ENCODE data around the gene NR3C2.

Gene NR3C2

DNA sequence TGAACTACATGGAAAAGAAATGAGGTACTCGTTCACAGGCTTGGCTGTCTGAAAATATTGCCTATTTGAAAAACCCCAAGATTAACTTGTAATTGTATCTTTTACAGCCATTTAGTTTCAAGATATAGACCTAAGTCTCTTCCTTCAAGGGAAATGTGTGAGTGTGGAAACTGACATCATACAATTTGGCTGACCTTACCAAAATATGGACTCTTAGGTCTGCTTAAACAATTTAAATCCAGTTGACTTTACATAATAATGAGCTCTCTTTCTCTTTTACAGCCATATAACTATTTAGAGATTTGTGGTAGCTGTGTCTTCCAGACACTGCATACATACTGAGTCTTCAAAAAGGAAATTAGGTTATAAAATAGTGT is 186.9 kb downstream of the NR3C2 start:
- DNase-seq: no peak

DNA sequence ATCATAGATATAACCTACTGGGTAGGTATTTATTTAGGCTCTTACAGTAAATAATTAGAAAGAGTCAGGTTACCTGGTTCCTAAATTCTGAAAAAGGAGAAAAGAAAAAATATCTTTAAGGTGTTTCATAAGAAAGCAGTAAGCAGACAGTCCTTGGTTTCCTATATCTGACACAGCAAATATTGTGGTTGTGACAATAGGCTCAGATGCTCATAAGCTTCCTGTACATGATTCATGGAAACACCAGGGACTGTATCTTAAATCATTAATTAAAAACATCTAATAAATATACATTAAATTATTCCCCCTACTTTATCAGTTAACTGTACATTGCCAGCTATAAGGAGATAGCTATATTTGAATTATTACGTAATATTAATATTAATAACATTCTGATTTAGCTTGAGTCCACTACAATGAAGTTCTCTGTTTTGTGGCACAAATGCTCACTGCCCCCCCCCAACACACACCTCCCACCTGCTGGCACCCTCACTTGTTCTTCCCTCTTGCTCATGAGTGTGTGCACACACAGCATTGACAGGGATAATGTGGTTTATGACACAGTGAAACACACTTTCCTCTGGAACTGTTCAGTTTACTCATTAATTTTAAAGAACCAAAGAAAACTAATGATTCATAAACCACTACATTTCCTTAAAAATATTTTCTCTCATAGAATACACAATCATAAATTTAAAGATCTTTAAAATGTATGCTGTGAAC is 187.4 kb downstream of the NR3C2 start:
- no peak for DNase-seq

DNA sequence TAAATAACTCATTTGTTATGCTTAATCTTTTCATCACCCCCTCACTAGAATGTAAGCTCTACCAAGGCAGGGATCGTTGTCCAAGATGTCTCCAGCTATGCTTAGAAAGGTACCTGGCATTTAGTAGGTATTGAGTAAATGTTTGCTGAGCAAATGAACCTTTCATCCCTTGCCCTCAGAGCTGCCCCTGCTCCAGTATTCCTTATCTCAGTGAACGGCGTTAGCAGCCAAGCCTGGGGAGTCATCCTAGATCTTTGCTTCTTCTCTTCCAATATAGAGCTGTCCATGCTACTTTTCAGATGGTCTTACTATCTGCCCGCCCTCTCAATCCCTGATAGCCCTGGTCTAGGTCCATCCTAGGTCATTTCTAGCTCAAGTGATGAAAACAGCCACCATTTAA is 188.4 kb downstream of the NR3C2 start:
- no peak for DNase-seq

DNA sequence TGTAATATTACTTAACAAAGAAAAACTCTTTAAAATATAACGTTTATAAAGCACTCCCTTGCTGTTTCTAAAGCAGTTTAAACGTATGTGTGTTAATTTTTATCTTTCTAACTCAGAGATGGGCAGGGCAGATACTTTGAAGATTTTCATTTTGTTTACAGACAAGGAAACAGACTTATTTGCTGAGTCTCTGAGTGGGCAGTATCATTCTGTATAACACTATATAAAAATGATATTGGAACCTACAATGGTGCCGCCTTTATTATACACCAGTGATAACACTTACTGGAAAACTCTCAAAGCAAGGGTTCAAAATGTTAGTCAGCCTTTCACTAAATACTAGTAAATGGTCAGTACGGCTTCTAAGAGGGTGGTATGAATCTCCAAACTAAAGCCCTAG is 193.4 kb downstream of the NR3C2 start:
- no peak for DNase-seq

DNA sequence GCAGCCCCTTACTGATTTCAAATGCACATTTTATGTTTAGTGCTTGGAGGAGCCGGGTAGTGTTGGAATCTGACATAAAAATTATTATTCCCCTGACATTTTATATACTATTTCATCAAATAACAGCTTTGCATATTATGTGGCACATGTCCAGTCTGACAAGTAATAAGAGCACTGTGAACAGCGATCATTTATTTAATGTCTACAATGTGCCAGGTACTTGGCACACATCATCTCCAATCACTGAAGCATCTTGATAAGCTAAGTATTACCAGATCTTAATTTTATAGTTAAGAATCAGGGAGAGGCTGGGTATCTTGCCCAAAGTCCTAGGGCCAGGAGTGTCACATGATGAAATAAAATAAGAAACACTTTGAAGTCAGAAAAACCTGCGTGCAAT is 197.2 kb downstream of the NR3C2 start:
- DNase-seq: no peak

DNA sequence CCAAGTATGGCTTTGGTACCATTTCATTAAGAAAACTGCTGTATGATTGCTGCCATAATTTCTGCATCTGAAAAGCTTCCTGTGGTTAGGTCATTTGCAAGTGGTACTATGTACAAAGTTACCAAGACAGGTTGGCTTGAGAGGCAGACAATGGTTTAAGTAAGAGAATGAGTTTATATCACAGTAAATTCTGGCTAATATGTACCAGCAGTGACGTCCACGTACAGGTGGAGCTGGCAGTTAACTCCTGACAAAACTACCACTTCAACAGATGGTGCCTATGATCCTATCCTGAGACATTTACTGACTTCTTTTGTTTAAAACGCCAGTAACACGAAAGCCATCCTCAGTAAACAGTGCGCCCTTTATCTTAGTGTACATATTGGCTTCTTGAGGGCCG is 198.4 kb downstream of the NR3C2 start:
- DNase-seq: no peak

DNA sequence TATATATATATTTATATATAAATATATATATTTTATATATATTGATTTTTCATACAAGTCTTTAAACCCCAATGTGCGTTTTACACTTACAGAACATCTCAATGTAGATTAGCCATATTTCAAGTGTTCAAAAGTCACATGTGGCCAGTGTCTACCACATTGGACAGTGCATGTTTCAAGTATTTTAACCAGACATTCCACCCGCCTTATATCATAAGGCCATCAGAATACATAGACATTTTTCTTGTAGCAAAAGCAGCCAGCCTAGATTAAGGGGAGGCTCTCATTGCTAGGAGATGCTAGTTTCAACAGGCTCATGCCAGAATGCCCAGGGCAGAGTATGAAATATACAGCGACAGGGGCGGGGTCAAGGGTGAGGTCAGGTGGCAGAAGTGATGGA is 202.0 kb downstream of the NR3C2 start:
- DNase-seq: no peak

DNA sequence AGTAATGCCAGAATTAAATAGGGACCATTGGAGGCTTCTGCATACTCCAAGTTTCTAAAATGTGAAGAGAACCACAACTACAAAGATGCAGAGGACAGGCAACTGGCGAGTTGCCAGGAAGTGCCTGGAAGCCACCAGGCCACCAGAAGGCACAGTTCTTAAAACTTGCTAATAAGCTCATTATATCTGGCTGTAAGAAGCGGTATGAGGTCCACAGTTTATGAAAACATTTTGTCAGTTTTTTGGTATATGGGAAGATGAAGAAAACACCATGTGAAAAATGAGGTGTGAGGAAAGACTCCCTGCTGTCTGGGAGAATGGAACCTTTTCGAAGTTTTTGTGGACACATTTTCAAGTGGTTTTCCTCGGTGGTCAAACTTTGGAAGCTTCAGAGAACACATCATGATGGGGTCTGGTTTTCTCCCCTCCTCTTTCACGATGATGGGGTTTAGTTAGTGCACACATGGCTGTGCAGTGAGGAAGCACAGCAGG is 202.7 kb downstream of the NR3C2 start:
- no peak for DNase-seq

DNA sequence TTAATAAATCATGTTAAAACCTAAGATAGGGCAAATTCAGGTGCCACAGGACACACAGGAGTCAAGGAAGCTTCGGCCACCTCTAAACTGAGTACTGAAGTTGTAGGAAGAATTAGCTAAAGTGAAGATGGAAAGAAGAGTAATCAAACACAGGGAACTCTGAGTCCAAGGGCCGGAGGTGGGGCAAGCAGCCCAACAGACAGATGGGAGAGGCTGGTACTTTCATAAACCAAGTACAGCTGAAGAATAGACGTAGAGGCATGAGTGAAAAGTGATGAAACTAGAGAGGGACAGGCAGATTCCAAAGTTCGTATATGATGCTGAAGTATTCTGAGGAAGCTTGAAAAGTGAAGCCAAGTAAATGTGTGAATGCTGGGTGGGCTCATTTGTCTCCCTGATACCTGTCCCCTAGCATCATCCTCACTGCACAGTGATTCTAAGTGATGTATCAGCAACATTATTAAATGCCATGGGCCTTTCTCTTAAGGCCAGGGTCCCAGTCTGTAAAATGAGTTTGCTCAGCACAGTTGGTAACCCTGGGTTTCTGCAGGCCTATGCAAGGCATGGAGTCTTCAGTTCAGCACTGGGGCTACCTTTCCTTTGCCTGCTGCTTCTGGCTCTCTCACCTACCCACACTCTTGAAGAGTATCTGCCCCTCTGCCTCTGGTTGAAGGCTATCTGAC is 203.3 kb downstream of the NR3C2 start:
- DNase-seq: no peak

DNA sequence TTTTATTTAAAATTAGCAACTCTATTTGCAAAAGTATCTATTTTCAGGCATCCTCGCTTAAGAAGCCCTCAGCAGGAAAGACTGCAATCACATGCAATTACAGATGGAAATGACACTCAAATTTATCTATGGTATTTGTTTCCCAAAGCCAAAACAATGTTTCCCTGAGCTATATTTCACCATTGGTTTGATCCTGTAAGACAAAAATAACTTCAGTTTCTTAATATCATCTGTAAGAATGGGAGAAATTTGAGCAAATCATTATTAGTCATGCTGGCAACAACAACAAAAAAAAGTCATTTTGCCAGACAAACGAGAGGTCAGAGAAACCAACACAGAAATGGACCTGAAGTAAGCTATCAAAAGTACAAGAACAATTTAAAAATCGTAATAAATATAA is 204.1 kb downstream of the NR3C2 start:
- no peak for DNase-seq

DNA sequence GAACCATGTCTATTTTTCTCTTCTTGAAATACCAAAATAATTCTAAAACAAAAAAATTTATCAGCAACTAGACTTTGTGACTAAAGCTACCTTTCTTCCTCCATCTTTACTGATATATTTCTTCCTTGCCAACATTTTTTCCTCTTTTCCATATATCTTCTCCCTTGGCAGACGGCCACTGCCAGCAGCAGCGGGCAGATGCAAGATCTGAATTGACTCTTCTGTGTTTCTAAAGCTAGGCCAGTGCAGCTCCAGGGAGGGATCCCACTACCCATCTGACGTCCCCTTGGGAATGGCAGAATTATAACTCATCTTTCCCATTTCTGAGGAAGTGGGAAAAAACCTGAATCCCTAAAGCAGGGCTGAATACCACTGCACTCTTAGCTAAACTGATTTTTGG is 206.4 kb downstream of the NR3C2 start:
- DNase-seq: no peak

DNA sequence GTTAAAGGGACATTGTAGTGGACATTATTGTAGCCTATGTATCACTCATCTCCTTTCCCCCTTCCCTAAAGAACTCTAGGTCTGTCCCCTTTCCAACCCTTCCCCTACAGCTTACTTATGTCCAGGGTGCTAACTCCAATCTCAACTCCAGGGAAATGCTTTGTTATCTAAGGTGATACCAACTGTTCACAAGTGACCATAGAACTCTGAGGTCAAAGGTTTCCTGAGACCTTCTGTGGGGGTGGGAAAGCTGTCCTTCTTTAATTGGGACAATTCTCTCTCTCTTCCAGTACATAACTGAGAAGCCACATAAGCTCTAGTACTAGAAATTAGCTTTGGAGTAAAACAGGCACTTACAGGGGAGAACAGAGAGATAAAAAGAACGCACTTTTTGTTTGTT is 212.4 kb downstream of the NR3C2 start:
- no peak for DNase-seq

DNA sequence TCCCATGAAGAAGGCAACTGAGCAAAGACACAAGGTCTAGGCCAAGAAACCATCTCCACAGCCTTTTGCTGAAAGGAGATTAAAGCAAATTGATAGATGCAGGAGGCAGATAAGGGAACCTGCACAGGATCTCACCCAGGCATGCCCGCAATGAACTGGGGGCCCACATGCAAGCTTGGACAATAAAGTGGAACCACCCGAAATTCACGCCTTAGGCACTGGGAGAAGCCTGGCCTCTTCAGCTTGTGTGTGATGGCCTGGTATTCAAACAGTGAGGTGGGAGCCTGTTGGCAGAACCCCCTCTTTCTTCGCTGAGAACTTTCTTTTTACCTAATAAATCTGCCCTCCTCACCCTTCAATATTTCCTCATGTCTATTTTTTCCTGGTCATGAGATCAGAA is 213.2 kb downstream of the NR3C2 start:
- no peak for DNase-seq

DNA sequence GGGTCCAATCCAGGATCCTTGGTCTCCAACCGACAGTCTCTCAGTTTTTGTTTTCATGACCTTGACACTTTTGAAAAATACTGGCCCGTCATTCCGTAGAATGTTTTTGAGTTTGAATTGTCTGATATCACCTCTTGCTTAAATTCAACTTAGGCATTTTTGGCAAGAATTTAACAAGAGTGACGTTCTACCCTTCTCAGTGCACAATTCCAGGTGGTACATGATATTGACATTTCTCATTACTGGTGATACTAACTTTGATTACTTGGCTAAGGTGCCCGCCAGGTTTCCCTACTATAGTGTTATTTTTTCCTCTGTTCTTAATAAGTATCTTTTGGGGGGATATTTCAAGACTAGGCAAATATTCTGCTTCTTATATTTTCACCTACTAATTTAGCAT is 215.1 kb downstream of the NR3C2 start:
- DNase-seq: no peak

DNA sequence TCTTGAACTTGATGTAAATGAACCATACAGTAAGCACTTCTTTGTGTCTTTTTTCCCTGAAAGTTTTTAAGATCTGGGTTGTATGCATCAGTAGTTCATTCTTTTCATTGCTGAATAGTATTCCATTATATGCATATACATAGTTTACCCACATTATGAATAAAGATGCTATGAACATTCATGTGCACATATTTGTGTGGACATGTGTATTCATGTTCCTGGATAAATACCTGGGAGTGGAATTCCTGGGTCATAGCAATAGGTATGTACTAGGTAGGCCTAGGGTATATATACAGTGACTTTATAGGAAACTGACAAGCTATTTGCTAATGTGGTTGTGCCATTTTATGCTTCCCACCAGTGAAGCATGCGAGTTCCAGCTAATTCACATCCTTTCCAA is 215.9 kb downstream of the NR3C2 start:
- DNase-seq: no peak

DNA sequence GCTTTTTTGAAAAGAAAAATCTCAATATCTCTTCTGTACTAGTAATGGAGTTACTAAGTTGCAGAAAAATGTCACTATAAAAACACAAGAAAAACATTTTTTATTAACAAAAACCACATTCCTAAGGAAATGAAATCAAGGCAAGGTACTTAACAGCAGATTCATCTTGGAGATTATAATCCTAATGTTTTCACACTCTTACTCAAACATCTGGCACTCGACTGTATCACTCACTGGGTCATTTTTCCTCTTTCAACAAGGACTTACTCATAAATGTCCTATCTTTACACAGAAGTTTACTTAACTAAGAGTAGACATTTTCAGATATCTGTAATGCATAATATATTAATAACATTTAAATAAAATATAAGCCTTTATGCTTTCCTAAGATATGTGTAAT is 216.6 kb downstream of the NR3C2 start:
- DNase-seq: no peak

DNA sequence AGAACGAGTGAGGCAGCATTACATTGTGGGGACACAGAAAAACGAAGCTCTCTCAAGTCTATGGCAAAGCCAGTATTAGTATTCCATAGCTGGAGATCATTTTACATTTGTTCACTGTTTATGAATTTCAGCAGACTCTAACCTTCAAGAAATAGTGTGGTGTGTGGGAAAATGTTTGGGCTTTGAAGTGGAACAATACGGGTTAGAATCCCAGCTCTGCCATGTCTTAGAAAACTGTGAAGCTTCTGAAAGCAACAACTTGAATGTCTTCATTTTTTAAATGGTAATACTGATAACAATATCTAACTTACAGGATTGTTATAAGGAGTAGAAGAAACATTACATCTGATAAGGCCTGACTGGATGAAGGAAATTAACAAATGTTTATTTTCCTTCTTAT is 217.7 kb downstream of the NR3C2 start:
- no peak for DNase-seq

DNA sequence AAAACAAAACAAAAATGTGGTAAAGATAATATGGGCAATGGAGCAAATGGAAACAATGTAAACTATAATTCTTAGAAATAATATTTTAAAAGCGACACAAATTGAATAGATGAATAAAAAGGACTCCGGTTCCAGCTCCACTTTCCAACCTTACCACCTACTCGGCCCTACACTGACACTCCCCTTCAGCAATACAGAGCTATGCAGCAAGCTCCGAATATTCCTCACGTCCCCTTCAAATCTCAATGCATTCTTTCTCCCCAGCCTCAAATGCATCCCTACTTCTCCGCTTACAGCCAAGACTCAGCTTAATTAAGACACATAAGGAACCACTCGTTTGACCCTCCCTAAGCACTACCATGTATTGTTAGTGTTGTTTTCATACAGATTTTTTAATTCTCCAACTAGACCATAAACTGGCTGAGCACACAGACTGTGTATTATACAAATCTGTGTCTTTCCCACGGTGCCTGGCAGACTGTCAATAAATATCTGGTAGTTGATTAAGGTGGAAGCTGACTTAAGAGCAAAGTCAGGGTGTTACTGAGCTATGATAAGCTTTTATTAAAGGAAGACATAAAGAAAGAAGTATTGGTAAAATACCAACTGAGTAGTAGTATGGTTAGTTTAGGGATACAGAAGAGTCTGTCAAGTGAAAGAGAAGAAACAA is 219.1 kb downstream of the NR3C2 start:
- no peak for DNase-seq

DNA sequence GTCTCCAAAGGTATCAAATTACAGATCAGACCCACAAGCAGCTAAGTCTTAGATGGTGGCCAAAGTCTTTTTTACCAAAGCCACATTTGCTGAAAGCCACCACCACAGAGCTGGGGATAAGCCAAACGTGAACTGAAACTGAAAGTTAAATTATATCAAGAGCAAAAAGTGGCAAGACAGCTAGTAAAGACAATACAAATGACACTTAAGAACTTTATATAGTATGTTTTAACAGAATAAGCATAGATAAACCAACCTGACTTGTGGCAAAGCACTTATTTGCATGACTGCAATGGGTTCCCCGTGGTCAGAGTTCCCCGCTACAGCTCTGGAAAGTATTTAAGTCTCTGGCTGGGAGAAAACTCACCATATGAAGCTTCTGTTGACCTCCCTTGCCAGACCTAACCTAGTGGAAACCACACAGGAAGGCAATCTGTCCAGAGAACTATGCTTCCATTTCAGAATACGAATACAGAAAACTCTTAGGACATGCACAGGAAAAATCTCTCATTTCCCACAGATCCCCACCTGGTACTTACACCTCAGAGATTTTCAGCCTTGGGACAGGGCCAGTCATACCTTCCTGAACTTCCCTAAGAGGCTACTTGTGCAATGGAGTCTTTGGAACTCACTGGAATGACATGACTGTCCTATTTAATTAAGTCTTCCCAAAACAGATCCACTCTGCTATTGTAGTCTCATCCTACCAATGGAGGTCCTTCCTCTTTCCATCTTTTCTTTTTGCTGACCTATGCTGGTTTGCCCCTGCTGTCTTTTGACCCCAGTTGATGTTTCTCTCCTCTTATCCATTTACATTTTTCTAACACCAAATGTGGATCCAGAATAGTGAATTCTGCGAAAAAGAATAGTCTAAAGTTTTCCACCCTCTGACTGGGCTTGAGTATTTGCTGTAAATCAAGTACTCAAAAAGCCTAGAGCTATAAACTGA is 225.1 kb downstream of the NR3C2 start:
- peak in 1 of 2 donors; percentile 65 for DNase-seq

DNA sequence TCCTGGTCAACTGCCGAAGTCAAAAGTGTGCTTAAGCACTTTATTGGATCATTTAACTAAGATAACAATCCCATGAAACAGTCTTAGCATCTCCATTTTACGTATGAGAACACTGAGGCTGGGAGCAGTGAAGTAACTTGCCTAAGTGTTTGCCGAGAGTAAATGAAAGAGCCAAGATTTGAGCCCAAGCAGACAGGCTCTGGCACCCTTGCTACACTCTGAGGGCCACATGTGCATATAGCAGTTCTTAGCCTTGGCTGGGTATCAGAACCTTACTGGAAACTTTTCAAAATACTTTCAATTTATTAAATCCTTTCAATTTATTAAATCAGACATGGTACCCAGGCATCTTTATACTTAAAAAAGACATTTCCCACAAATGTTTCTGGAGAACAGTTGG is 225.9 kb downstream of the NR3C2 start:
- DNase-seq: no peak

DNA sequence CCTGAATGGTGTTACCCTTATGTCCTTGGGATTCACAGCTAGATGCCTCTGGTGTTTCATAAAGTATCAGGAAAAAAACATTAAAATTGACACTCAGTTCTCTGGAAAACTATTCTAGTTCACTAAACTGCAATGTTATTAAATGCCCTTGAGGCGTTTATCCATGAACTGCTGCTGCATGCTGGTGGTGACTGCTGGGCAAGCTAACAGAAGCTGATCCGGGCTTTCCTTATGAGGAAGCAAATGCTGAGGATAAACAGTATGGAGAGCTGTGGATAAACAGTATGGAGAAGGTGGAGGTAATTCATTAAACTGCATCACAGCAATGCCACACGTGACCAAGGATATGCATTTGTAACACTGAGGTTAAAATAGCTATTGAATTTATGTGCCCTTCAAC is 227.0 kb downstream of the NR3C2 start:
- no peak for DNase-seq

DNA sequence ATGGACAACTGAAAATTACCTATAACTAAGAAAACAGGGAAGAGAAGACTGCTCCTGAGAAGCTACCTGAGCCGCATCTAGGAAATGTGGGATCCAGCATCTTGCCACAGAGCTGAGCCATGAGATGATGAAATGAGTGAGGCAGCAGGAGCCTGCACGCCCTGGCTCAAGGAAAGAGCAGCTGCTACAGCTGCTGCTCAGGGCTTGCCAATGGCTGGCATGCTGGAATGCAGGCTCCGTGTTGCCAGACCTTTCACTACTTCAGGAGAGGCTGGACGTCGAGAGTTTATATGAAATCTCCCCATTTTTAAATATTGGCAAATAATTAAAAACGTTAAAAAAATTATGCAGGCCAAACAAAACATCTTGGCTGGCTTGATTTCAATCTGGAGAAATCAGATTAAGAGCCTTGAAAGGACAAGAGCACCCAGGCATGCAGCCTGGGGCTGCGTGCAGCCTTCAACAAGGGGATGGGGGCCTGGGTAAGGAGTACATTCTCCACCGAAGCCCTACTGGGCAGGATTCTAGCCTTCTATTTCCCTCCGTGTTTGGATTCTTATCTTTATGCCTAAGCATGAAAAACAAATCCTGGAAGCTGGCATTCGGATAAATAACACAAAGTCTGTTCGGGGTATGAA is 227.6 kb downstream of the NR3C2 start:
- no peak for DNase-seq

DNA sequence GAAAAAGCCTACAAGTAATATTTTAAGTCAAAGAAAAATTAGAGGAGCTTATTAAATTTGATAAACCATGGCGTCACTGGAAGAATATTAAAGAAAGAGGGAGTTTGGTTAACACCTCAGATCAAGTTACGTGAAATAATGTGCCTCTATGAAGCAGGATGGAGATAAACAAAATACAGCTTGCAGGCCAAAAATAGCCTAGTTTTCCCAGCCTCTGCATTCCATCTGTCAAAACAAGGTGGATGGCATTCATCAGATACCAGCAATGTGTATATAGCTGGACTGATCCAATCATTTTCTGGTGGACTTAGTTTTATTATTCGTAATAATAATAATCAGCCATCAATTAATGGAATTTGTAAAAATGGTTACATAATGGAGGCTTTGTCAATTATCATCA is 230.7 kb downstream of the NR3C2 start:
- no peak for DNase-seq
